ENCODE measurements around the gene ABCC1.

DNA sequence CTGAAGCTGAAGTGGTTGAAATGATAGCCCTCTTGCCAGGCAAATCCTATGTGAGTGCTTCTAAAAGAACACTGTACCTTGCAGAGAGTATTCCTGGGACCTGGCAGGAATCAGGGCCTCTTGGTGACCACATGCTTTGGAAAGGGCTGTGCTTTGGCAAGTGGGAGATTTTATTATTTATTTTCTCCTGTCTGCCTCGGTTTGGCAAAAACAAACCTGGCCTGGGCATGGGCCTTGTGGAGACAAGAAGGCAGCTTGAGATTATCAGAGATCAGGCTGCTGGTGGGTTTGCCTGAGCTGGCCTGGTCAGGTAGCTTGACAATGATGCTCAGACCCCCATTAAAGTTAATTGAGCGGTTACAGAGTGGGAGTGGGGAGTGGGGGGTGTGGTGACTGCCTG lies 24.6 kb downstream of the ABCC1 start:
- TF ChIP-seq SUZ12 (IDR thresholded peaks at IDR 0.05; ENCODE audit: extremely low read depth, insufficient read depth, insufficient read length) (no peak), YY1 (IDR thresholded peaks at IDR 0.05; ENCODE audit: insufficient read depth, insufficient read length) (no peak), ZNF274 (IDR thresholded peaks at IDR 0.05; ENCODE audit: low read depth, low read length) (no peak)

Data from NT2/D1 (cell line).